HG02840 (cell line): ENCODE data around the gene PHC2.
A peak's percentile ranks its signal among the peaks of the same experiment; 100 is the strongest.

Experiments
- ATAC-seq: cut with Tn5 transposase; IDR thresholded peaks from one replicate; pipeline ENCODE4 v1.9.1; 2021; ENCODE audit warnings: mild to moderate bottlenecking, moderate library complexity, moderate number of reproducible peaks; ENCODE audit not compliant: unreplicated experiment, low FRiP score

Gene PHC2, protein sequence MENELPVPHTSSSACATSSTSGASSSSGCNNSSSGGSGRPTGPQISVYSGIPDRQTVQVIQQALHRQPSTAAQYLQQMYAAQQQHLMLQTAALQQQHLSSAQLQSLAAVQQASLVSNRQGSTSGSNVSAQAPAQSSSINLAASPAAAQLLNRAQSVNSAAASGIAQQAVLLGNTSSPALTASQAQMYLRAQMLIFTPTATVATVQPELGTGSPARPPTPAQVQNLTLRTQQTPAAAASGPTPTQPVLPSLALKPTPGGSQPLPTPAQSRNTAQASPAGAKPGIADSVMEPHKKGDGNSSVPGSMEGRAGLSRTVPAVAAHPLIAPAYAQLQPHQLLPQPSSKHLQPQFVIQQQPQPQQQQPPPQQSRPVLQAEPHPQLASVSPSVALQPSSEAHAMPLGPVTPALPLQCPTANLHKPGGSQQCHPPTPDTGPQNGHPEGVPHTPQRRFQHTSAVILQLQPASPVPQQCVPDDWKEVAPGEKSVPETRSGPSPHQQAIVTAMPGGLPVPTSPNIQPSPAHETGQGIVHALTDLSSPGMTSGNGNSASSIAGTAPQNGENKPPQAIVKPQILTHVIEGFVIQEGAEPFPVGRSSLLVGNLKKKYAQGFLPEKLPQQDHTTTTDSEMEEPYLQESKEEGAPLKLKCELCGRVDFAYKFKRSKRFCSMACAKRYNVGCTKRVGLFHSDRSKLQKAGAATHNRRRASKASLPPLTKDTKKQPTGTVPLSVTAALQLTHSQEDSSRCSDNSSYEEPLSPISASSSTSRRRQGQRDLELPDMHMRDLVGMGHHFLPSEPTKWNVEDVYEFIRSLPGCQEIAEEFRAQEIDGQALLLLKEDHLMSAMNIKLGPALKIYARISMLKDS

DNA sequence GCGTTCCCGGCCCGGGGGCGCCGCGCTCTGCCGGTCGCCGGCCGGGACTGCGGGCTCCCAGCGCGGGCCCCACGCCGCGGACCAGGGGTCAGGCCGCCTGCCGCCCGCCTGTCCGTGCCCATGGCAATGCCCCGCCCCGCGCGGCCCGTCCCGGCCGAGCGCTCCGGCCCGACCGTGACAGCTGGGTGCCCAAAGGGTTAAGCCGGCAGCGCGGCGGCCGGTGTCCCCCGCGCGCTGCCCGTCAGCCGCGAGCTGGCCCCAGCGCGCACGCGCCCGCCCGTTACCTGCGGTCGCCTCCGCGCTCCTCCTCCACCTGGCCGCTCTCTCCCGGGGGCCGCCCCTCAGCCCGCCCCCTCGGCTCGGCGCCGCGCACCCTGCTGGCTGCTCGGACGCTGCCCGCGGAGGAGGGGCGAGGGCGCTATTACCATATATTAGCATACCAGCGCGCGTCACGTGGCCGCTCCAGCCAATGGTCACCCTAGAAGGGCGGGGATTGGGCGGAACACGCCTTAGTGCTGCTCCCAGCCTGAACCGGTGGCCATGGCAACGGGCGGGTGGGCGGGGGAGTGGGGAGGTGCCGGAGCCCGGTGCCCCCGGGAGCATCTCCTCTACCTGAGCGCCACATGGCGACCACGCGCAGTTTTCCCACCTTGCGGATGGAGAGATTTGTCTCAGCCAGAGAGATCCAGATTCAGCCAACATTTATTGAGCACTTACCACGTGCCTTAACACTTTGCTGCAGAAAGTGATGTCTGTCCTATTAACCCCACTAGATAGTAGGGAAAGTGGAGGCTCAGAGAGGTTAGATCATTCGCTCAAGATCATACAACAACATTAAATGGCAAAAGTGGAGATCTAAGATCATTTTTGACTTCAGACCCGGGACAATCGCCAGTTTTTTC, at the start of gene PHC2:
TSS of gene PHC2 (minus strand) at position 404 of the 902 bp plus-strand sequence. CDS start 55,556 bp downstream, outside the sequence.
- ATAC-seq, result no peak

DNA sequence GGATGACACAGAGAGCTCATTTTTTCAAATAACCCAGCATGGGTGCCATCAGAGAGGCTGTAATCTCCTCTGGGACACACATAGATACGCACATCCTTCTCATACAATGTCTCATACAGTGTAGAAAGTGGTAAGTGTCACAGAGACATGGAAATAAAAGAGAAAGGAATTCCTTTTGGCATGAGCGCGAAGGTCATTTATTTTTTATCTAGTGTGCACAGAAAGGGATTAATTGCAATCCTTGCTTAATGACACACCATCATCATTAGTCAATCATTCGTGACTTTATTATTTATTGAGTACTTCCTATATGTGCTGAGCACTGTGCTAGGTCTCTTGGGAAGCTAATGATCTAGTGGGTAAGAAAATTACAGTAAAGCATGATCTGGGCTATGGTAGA, 46.6 kb upstream of the PHC2 start:
- ATAC-seq, result no peak

DNA sequence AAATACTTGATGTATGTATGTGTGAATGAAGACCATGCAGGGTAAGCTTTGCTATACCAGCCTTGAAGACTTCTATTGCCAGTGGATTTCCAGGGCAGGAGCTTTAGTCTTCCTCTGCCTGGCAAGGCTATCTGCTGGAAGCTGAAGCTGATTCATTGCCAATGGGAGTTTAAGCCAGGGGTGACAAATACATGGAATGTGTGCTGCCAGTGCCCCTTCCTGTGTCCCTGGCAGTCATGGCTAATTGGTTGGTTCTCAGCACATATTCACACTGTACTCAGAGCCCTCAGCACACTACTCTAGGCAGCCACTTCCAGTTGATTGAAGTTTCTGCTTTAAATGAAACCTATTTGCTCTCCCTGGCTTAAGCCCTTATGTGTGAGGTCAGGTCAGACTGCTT, 43.0 kb upstream of the PHC2 start:
- ATAC-seq, result no peak

DNA sequence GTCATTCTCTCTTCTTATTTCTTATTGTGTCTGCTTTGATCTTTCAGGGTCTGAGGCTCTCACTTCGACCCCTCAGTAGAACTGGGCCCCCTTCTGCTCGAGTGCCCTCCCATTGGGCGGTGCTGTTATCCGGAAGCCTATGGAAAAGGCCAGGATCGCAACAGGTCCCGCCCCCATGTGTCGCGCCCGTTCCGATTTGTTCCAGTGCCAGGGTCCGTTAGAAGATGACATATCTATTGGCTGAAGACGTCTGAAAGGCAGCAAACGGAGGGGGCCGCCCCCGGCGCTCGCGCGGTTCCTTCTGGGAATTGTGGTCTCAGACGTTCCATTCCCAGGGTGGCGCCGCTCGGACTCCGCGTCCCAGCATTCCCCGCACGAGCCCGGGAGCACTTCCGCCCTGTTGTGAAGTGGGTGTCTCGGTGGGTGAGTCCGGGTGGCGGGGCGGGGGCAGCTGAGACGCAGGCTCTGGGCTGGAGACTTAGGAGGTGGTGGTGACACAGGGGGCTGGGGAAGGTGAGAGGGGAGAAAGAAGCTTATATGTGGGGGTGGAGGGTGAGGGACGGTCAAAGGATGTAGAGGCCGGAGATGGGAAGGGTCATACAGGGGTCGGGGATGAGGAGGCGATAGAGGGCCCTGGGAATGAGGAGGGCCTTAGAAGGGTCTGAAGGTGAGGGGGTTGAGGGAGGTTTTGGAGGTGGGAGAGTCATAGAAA, 41.5 kb upstream of the PHC2 start, which contains the start of gene ZSCAN20:
TSS of gene ZSCAN20 (plus strand) at position 377 of the 712 bp plus-strand sequence. CDS start 6,644 bp downstream, outside the sequence.
- peak; percentile 94 for ATAC-seq

DNA sequence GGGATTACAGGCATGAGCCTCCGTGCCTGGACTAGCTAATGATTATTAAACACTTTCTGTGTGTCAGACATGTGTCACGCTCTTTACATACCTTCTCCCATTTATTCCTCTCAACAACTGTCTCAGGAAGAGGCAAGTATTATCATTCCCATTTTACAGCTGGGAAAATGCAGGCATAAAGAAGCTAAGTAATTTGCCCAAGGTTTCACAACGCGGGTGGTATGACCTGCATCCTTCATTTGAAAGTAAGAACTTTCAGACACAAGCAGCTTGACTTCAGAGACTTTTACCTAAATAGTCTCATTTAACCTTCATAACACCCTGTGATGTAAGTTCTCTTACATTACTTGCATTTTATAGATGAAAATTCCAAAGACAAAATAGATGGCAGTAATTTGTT, 40.5 kb upstream of the PHC2 start:
- ATAC-seq, result no peak

DNA sequence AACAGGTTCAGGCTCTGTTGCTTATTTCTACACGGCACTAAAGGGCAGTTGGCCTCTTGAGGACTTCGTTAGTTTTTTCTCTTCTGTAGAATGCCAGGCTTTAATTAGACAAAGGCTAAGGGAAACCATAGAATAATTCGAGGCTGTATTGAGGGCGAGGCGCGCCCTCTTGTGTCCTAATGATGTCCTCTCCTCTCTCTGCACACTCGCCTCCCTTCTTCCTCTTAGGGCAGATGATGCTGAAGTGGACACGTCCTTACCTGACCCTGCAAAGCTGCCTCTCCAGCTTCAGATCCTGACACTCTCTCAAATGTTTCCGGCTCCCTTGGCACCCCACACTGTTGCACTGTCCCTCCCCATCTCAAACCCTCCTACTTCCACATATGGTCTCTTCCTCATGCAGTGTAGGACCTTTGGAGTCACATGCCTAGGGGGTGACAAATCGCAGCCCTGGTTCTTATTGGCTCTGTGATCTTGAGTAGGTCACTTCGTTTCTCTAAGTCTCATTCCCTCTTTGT, 39.7 kb upstream of the PHC2 start:
- no peak for ATAC-seq

DNA sequence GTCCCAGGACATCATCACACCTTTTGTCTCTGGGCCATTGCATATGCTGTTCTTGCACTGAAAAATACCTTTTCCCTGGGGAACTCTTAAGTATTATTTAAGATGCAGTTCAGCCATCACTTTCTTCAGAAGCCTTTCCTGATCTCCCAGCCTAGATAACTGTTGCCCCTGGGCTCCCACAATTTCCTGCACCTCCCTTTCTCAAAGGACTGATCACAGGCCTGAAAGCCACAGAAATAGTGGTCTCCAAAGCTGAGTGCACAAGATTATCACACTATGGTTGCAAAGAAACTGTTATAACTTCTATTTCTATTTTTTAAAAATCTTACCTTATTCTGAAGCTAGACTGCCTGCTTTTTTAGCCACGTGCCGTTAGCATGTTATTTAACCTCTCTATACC, 38.8 kb upstream of the PHC2 start:
- ATAC-seq, result no peak

DNA sequence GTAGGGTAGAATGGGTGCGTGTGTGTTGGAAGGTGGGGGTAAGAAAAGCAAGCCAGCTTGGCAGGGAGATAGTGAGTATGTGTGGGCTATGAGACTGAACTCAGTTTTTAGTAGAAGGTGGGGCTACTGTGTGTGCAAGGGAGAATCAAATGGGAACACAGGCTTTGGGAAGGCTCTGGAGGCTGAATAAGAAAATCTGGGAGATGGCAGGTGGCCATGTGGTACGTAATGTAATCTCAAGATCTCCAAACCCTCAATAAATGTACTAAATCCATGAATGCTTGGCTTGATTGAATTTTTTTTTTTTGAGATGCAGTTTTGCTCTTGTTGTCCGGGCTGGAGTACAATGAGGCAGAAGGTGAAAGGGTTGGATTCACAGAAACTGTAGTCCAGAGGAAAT, 38.1 kb upstream of the PHC2 start:
- no peak for ATAC-seq

DNA sequence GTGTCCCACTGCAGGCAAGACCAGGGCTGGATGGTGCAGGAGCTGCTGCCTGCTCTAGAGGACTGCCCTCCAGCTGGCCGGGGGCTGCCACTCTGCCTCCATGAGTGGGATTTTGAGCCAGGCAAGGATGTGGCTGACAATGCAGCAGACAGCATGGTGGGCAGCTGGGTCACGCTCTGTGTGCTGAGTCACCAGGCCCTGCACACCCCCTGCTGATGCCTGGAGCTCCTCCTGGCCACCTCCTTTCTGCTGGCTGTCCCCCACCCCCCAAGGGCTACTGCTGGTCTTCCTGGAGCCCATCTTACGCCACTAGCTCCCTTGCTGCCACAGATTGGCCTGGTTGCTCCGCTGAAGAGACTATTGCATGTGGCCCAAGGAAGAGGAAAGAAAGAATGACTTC, 37.6 kb upstream of the PHC2 start:
- ATAC-seq, result no peak

DNA sequence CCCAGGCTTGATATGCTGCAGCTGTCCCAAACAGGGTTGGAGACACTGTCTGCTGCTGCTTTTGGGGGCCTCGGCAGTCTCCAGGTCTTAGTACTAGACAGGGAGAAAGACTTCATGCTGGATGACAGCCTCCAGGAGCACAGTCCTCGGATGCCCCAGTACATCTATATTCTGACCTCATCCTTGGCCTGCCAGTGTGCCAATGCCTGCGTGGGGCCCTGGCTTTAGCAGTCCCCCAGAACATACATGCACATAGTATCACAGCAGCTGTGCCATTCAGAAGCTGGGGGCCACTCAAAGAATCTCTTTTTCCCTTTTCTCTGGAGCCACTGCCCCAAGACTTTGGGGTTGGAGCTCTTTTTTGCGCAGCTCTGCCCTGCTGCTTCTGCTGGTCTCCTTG, 37.1 kb upstream of the PHC2 start:
- ATAC-seq, result no peak

DNA sequence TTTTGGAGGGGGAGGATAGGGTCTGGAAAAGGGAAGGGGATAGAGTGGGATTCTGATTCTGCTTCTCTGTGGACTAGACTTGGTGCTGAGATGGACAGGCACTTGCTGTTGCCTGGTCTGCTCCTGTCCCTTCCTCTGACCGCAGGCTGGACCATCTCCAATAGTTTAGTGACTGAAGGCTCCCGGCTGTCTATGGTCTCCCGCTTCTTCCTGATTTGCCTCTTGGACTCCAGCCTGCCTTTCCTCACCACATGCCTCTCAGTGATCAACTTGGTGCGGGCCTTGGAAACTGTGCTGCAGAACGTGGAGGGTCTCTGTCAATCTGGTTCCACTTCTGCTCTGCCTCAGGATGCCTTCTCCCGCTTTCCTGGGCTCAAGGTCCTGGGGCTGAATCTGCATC, 35.3 kb upstream of the PHC2 start:
- no peak for ATAC-seq

DNA sequence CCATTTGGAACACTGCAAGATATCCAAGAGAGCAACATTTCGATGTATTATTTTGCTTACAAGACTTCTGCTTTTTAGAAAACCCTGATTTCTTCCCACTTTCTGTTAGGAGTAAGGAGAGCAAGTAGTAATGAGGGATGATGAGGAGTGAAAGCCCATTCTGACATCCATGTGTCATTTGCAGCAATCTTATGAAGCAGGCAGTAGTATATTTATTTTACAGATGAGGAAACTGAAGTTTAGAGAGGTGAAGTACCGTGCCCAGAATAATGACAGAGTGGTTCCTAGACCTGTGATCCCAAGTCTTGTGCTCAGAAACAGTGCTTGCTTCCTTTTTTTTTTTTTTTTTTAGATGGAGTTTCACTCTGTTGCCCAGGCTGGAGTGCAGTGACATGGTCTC, 34.4 kb upstream of the PHC2 start:
- ATAC-seq, result no peak

DNA sequence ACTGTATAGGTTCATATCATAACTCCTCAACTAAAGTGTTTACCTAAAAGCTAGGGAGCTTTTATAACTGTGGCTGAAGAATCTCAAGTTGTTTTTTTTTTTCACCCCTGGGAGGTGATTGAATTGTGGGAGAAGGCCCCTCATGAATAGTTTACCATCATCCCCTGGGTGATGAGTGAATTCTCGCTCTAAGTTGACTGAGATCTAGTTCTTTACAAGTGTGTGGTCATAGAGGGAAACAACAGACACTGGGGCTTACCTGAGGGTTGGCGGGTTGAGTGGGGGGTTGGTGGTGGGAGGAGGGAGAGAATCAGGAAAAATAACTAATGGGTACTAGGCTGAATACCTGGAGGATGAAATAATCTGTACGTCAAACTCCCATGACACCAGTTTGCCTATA, 33.7 kb upstream of the PHC2 start:
- no peak for ATAC-seq

DNA sequence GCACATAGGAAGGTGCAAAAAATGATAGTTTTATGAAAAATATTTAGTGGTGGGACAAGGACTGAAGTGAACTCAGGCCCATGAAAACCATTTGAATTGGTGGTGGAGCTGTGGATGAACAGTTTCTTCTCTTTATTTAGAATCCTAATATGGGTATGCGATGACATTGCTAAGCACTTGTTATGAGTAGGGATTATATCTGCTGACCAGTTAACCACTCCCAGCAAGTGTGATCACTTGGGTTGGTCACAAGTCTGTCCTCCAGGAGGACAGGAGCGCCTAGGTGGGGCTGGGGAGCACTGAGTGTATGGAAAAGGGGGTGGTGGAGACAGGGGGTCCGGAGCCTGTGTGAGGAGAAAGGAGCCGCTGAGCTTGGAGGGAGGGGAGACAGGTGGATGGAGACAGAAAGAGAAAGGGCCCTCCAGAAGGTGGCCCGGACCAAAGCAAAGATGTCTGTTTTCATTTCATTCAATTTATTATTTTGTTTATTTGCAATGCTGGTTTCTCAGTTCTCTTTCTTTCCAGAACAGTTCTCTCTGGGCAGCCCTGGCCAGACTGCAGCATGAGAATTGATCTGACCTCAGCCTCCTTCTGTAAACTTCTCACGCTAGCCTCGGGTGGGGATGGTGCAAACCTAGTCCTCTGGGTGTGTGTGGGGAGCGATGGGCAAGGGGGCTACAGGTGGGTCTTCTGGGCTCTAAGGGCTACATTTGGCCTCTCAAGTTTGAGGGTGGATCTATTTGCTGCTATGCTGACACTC, 31.7 kb upstream of the PHC2 start:
- ATAC-seq, result no peak

DNA sequence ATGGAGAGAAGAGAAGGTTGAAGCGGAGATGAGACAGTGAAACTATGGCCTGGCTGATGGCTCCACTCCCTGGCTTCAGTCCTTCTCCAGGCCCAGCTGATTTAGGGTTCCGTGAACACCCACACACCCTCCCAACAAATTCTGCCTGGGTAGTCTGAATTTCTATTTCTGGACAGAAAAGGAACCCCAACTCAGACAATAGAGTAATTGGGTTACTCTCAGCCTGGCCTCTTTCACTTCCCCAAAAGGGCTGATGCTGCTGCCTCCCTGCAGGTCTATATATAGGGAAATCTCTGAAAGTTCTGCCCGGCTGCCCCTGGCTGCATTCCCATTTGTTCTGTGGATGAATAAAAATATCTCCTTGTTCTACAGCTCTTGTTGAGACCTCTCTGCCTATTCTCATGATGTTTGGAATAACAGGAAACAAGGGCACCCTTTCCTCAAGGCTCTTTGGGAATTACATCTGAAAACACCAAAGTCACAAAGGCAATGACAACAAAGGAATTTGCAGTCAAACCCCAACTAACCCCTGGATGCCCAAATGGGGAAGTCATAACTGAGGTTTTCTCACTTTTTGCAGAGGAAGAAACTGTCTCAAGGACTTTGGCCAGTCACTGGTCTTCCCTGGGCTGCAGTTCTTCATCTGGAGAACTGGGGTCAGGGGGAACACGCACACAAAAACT, 30.2 kb upstream of the PHC2 start:
- no peak for ATAC-seq

DNA sequence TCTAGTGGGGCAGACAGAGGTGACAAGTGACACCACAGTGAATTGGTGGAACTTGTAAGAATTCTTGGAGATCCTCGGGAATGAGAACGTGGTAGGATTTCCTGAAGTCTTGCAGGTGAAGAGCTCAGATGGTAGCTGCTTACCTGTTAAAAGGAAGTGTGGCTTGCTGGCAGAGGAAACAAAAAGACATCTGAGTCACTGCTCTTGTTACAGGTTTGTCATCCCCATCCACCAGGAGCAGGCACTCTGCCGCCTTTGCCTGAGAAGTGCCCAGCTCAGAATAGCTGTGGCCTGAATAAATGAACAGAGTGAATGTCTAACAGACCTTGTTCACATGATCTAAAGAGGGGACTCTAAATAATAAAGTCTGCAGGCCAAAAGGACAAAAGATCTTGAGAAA, 29.2 kb upstream of the PHC2 start:
- ATAC-seq, result no peak

DNA sequence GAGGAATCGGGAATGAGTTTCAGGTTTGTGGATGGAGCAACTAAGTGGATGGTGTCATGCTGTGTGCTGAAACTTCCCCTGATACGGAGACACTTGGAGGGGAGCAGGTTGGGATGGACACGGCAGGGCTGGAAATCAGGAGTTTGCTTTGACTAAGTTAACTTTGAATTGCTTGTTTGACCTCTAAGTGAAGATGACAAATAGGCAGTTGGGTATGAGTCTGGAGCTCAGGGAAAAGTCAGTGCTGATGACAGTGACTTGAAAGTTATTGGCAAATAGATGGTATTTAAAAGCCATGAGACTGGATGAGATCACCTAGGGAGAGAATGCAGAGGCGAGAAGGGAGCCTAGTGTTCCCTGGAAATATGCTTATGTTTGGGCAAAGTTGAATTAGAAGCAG, 28.8 kb upstream of the PHC2 start:
- ATAC-seq, result no peak

DNA sequence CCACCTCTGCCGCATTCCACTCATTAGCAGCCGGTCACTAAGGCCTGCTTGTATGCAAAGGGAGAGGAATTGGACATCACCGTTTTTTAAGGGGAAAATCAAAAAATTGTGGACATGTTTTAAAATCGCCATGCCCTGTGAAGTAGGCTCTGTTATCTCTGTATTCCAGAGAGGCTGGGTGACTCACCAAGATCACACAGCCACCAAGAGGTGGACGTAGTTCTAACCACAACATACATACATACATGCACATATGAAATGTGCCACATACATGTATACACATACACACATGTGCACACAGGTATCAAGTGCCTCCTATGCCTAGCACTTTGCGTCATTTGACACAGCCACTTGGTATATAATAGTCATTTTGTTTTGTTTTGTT, 25.6 kb upstream of the PHC2 start:
- no peak for ATAC-seq
